D721Med (cell line): ENCODE results near the gene YOD1.

Experiments
- DNase-seq: peaks from one replicate; pipeline ENCODE4 v3.0.0; 2011; ENCODE audit warnings: low spot score; ENCODE audit not compliant: insufficient read length
- FAIRE-seq: peaks from 2 replicates; lab custom pipeline; 2011; peaks lifted over from hg19 to GRCh38; lab: Jason Lieb, UNC
- TF ChIP-seq, protein P1 (sequence below): IDR thresholded peaks from 2 replicates; pipeline ENCODE4 v1.5.1; 2012; ENCODE audit warnings: mild to moderate bottlenecking, control low read depth; ENCODE audit not compliant: insufficient read depth; ENCODE audit errors: missing control alignments

Gene YOD1

DNA sequence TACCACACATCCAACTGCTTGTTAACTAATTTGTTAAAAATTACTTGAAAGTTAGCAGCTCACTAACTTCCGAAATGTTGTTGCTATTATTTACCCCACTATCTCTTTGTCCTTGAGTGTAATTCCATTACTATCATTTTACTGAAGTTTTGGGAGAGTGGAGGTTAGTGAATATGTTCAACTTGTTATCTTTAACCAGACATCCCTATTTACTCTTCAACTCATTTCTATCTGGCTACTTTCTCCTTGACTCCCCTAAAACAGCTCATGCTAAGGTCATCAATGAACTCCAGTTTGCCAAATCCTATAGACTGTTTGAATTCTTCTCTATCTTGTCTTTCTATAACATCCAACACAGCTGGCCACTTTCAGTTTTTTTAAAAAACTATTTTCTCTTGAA, 14.1 kb downstream of the YOD1 start:
- DNase-seq (no peak), FAIRE-seq (no peak)
- TF ChIP-seq, protein P1, sequence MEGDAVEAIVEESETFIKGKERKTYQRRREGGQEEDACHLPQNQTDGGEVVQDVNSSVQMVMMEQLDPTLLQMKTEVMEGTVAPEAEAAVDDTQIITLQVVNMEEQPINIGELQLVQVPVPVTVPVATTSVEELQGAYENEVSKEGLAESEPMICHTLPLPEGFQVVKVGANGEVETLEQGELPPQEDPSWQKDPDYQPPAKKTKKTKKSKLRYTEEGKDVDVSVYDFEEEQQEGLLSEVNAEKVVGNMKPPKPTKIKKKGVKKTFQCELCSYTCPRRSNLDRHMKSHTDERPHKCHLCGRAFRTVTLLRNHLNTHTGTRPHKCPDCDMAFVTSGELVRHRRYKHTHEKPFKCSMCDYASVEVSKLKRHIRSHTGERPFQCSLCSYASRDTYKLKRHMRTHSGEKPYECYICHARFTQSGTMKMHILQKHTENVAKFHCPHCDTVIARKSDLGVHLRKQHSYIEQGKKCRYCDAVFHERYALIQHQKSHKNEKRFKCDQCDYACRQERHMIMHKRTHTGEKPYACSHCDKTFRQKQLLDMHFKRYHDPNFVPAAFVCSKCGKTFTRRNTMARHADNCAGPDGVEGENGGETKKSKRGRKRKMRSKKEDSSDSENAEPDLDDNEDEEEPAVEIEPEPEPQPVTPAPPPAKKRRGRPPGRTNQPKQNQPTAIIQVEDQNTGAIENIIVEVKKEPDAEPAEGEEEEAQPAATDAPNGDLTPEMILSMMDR = no peak

DNA sequence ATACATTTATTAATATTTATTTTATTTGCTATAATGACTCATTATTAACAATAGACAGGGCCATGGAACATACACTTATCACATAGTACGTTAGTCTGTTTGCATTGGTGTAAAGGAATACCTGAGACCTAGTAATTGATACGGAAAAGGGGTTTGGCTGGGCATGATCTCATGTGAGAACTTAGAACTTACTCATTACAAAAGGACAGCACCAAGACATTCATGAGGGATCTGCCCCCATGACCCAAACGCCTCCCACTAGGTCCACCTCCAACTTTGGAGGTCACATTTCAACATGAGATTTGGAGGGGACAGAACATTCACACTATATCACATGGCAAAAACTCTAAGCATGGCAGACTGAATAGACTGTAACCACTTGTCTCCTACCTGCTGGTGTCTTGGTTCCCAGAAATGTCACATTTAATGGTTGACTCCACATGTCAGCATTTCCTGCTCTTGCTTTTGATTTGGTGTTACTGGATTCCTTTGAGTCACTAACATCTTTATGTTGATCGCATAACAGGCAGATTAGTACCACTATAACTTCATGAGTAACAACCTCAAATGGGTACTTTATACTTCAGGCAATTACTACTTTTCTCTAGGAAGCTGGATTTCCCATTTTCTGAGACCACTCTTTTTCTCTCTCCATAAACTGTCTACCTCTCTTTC, 15.0 kb downstream of the YOD1 start:
- FAIRE-seq = no peak

DNA sequence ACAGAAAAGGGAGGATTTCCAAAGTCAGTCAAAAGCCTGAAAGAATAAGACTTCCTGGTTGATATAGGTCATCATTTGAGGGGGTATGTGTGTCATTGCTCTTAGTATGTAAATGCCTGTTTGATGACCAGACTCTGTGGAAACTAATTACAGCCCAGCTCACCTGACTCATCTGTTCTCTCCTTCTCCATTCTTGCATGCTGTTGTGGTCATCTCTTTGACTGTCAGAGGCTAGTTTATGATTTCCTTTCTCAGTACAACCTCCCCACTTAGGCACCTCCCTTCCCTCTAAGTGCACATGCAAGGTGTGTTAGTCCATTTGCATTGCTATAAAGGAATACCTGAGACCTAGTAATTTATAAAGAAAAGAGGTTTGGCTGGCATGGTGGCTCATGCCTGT, 16.0 kb downstream of the YOD1 start:
- TF ChIP-seq, protein P1 = no peak
- FAIRE-seq (no peak), DNase-seq (no peak)

More for the DNA sequence above, 15.0 kb downstream of the YOD1 start:
- TF ChIP-seq, protein P1 = no peak
- no peak for DNase-seq

DNA sequence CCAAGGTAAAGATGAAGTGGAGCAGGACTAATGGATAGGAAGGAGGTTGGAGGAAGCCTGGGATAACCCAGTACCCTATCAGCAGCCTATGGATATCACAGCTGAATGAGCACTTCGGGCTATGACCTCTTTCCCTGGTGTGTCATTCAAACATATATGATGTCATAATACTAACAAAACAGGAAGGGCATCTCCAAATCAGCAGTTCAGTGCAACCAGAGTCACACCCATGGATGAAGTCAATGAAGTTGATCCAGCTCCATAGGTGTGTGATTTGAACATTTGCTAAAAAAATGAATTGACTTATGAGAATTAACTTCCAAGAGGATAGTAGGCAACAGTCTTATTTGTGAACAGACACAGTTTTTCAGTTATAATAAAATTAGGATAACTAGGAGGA, 16.8 kb downstream of the YOD1 start:
- no peak for DNase-seq
- TF ChIP-seq, protein P1 = no peak
- FAIRE-seq = no peak

DNA sequence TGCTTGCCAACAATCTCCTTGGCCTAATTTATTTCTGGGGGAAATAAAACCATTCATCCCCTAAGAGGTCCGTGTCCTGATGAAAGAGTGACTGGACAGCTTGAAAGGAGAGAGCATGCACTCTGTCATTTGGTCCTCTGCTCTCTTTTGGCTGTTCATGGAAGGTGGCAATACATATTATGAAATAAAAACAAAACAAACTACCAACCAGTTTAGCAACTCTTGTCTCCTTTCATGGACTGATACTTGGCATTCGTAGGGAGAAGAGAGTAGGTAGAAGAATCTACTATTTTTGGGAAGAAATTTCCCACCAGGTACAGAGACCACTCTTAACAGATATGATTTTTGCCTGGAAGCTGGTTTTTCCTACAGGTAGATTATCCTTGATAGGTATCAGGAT, 17.7 kb downstream of the YOD1 start:
- TF ChIP-seq, protein P1 = no peak
- FAIRE-seq (no peak), DNase-seq (no peak)

DNA sequence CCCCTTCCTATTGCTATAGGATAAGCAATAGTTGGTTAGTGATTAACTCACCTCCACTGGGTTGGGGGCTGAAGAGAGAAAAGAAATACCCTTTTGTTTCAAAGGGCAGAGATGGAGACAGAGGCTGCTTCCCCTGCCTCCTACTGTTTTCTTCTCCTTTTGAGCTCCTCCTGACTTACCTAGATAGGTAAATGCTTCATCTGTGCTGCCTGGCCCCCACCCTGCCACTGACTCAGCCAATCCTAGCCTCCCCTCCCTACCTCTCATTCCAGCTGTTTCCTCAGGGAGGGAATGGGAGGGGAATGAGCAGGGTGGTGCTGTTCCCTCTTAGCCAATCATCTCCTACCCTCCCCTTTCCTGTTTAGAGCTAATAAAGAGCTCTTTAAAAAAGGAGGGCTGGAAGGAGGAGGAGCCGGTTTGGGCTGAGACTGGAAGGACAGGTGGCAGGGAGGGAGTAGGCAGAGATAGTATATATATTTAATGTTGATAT, 18.4 kb downstream of the YOD1 start, which contains the start of gene C1orf116:
C1orf116 (minus strand) TSS at position 229 of the 490 bp plus-strand sequence. CDS start 5,158 bp downstream, outside the sequence.
- no peak for FAIRE-seq
- TF ChIP-seq, protein P1 = no peak
- DNase-seq = no peak

DNA sequence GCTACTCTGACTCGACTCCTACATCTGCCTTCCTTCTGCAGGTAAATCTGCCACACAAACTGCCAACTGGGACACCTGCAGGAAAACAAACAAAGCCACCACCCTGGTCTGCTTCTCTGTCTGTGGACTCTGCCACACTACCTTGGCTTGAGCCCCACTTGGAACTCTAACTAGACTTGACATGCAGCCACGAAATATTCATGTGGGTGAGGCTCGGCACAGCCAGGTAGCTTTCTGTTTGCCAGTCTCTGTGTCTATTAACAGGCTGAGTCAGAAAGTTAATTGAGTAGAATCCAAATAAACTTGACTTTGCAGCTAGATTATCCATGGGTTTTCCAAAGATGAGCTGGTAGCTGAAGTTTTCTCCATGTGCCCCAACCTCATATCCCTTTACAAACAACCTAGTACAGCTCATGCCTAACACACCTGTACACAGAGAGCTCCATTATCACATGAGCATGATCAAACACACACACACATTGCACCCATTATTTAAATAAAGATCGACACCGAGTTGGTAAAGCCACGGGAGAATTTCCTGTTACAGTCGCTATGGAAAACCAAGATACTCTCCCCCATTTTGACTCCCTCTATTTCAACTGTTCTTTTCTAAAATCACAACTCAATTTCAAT, 19.3 kb downstream of the YOD1 start:
- TF ChIP-seq, protein P1 = no peak
- FAIRE-seq (no peak), DNase-seq (no peak)
